ENCODE measurements around the gene PLAAT4. TPM values are rescaled to one million over a fixed set of nuclear protein-coding genes. Genes with fewer than 3 reads are reported as not detected.

Gene PLAAT4
- total and polyA plus RNA-seq, 2 donors from 2014 or later = 111 to 579 TPM

- Histone ChIP-seq H3K9me3 (ENCODE audit: control insufficient read depth in 2 of 3, insufficient read depth in 1 of 3, low read length in 3 of 3) (no peaks in the 10 kb centered on the region), H3K4me3 (ENCODE audit: low read length in 3 of 3) (peak overlapping the region in 1 of 3 donors; percentile 10), H3K4me1 (ENCODE audit: control insufficient read depth in 2 of 3, insufficient read depth in 2 of 3, low read depth in 1 of 3, low read length in 3 of 3) (peaks cover 0 to 27% (median 25%) of the 10 kb centered on the region in 3 donors), H3K9ac (ENCODE audit: low read length in 3 of 3) (no peak overlapping the region), H3K27me3 (ENCODE audit: control insufficient read depth, insufficient read depth, low read length) (no peaks in the 10 kb centered on the region), H3K27ac (ENCODE audit: low read depth in 2 of 2, low read length in 2 of 2) (no peak overlapping the region), H3K36me3 (ENCODE audit: control insufficient read depth in 2 of 3, insufficient read depth in 3 of 3, low read length in 3 of 3) (no peaks in the 10 kb centered on the region)
- DNase-seq (no peak), FAIRE-seq (no peak)
- intact Hi-C loops (cut with DNase I) = no loop called here
- TF ChIP-seq CTCF (IDR thresholded peaks at IDR 0.05; ENCODE audit: borderline replicate concordance, extremely low read depth, insufficient read depth) = no peak
Observed at GRCh38 chr11:63532117-63532516, 4.5 kb upstream of the PLAAT4 start.

GRCh38 chr11:63532799-63533475 lies 3.7 kb upstream of the PLAAT4 start:
- H3K27me3 ChIP-seq (ENCODE audit: control insufficient read depth, insufficient read depth, low read length) = no peaks in the 10 kb centered on the region
- H3K36me3 ChIP-seq (ENCODE audit: control insufficient read depth in 2 of 3, insufficient read depth in 3 of 3, low read length in 3 of 3) = no peaks in the 10 kb centered on the region
- H3K27ac ChIP-seq (ENCODE audit: low read depth in 2 of 2, low read length in 2 of 2) = peak overlapping the region in 1 of 2 donors; percentile 34
- H3K4me1 ChIP-seq (ENCODE audit: control insufficient read depth in 2 of 3, insufficient read depth in 2 of 3, low read depth in 1 of 3, low read length in 3 of 3) = peaks cover 0 to 33% (median 31%) of the 10 kb centered on the region in 3 donors
- no peak for TF ChIP-seq CTCF (IDR thresholded peaks at IDR 0.05; ENCODE audit: borderline replicate concordance, extremely low read depth, insufficient read depth)
- intact Hi-C loops (cut with DNase I) = no loop called here
- no peak for DNase-seq
- no peak overlapping the region for H3K4me3 ChIP-seq (ENCODE audit: low read length in 3 of 3)
- no peaks in the 10 kb centered on the region for H3K9me3 ChIP-seq (ENCODE audit: control insufficient read depth in 2 of 3, insufficient read depth in 1 of 3, low read length in 3 of 3)
- H3K9ac ChIP-seq (ENCODE audit: low read length in 3 of 3) = no peak overlapping the region
- FAIRE-seq = no peak

GRCh38 chr11:63534076-63534475 lies 2.5 kb upstream of the PLAAT4 start:
- H3K27ac ChIP-seq (ENCODE audit: low read depth in 2 of 2, low read length in 2 of 2) = no peak overlapping the region
- no peak overlapping the region for H3K9ac ChIP-seq (ENCODE audit: low read length in 3 of 3)
- no peaks in the 10 kb centered on the region for H3K36me3 ChIP-seq (ENCODE audit: control insufficient read depth in 2 of 3, insufficient read depth in 3 of 3, low read length in 3 of 3)
- TF ChIP-seq CTCF (IDR thresholded peaks at IDR 0.05; ENCODE audit: borderline replicate concordance, extremely low read depth, insufficient read depth) = no peak
- FAIRE-seq = no peak
- H3K27me3 ChIP-seq (ENCODE audit: control insufficient read depth, insufficient read depth, low read length) = no peaks in the 10 kb centered on the region
- intact Hi-C loops (cut with DNase I) = no loop called here
- peaks cover 0 to 42% (median 42%) of the 10 kb centered on the region in 3 donors for H3K4me1 ChIP-seq (ENCODE audit: control insufficient read depth in 2 of 3, insufficient read depth in 2 of 3, low read depth in 1 of 3, low read length in 3 of 3)
- H3K4me3 ChIP-seq (ENCODE audit: low read length in 3 of 3) = no peak overlapping the region
- H3K9me3 ChIP-seq (ENCODE audit: control insufficient read depth in 2 of 3, insufficient read depth in 1 of 3, low read length in 3 of 3) = no peaks in the 10 kb centered on the region
- DNase-seq = no peak

All from kidney (tissue), 14 donors.